AG04450 (cell line): Measurements from ENCODE around the gene FZD2. TPM values are rescaled to one million over a fixed set of nuclear protein-coding genes. Genes with fewer than 3 reads are reported as not detected.

Source experiments
- CTCF ChIA-PET: fragments of 300-600, 350-600 bp; formaldehyde crosslinking; extraction: SDS; loops from one replicate; lab custom pipeline; 2022; ENCODE audit warnings: antibody characterized with exemption, inconsistent platforms; lab: Charles Lee
- POLR2A ChIA-PET: fragments of 350-600 bp; formaldehyde crosslinking; extraction: SDS; loops from one replicate; lab custom pipeline; 2021; ENCODE audit warnings: antibody characterized with exemption, inconsistent platforms; lab: Yijun Ruan, JAX
- DNase-seq: peaks from one replicate; pipeline ENCODE4 v3.0.0-alpha.2; 2011; ENCODE audit warnings: low read depth, low spot score
- H3K27ac ChIP-seq: one replicate; pipeline ENCODE4 v1.5.1; 2012; ENCODE audit warnings: low read depth, low read length, control low read depth
- H3K27me3 ChIP-seq: one replicate; pipeline ENCODE4 v1.6.0; 2012; ENCODE audit warnings: low read length; ENCODE audit not compliant: control insufficient read depth, insufficient read depth
- H3K4me3 ChIP-seq: 2 replicates; pipeline ENCODE4 v1.5.1; 2011; ENCODE audit warnings: mild to moderate bottlenecking, low read depth, low read length, control low read depth
- H3K9me3 ChIP-seq: 2 replicates; pipeline ENCODE4 v1.5.1; 2012; ENCODE audit warnings: low read length; ENCODE audit not compliant: control insufficient read depth, insufficient read depth
- polyA plus RNA-seq: library from polyadenylated mRNA; depleted of rRNA; stranded (reverse); fragments of >200 nt; gene quantifications from 2 replicates; pipeline ENCODE4 v1.2.3, GENCODE V29; 2011
- TF ChIP-seq, protein P1 (sequence below): IDR thresholded peaks from 2 replicates; pipeline ENCODE4 v1.5.1; 2011; ENCODE audit warnings: low read depth, low read length, control low read depth, inconsistent platforms

Gene FZD2
- polyA plus RNA-seq, 1 experiment, result 49.4 TPM

DNA sequence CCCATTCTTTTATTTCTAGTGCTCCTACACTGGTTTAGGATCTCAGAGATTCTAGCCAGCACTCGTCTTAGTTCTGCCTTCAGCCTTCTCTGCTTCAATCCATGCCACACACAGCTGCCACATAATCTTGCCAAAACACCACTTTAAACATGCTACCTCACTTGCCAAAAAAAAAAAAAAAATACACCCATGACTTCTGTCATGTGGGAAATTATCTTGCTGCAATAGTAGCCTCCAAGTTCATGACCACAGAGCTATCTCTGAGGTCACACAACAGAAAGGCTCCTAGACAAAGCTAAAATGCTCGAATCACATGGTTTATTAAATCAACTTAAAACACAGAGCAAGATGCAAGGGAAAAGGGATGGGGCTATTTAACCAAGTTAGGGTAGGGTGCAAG, 18.1 kb downstream of the FZD2 start:
- POLR2A ChIA-PET, result no interaction called here
- Histone ChIP-seq H3K27me3 (peaks cover 5% of the 10 kb centered on the region), H3K9me3 (no peaks in the 10 kb centered on the region), H3K27ac (no peak overlapping the region), H3K4me3 (no peak overlapping the region)
- no peak for DNase-seq
- TF ChIP-seq, protein P1, sequence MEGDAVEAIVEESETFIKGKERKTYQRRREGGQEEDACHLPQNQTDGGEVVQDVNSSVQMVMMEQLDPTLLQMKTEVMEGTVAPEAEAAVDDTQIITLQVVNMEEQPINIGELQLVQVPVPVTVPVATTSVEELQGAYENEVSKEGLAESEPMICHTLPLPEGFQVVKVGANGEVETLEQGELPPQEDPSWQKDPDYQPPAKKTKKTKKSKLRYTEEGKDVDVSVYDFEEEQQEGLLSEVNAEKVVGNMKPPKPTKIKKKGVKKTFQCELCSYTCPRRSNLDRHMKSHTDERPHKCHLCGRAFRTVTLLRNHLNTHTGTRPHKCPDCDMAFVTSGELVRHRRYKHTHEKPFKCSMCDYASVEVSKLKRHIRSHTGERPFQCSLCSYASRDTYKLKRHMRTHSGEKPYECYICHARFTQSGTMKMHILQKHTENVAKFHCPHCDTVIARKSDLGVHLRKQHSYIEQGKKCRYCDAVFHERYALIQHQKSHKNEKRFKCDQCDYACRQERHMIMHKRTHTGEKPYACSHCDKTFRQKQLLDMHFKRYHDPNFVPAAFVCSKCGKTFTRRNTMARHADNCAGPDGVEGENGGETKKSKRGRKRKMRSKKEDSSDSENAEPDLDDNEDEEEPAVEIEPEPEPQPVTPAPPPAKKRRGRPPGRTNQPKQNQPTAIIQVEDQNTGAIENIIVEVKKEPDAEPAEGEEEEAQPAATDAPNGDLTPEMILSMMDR, result no peak
- CTCF ChIA-PET, result interaction anchor here (1.1 kb wide), 1 partner anchor 42 kb away, joined by 3 read pairs; no protein-coding TSS in a partner anchor

DNA sequence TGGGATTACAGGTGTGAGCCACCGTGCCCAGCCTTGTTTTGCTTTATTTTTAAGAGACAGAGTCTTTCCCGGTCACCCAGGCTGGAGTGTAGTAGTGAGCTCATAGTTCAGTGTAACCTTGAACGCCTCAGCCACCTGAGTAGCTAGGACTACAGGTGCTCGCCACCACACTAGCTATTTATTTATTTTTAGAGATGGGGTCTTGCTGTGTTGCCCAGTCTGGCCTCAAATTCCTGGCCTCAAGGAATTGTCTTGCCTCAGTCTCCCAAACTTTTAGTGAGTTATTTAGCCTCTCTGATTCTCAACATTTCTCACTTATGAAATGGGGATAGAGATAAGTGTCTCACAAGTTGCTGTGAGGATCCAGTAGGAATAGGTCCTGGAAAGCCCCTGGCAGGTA, 21.7 kb downstream of the FZD2 start:
- TF ChIP-seq, protein P1, result no peak
- Histone ChIP-seq H3K27ac (no peak overlapping the region), H3K4me3 (no peak overlapping the region), H3K9me3 (no peaks in the 10 kb centered on the region), H3K27me3 (peaks cover 5% of the 10 kb centered on the region)
- ChIA-PET CTCF (no interaction called here), POLR2A (no interaction called here)
- DNase-seq, result no peak

DNA sequence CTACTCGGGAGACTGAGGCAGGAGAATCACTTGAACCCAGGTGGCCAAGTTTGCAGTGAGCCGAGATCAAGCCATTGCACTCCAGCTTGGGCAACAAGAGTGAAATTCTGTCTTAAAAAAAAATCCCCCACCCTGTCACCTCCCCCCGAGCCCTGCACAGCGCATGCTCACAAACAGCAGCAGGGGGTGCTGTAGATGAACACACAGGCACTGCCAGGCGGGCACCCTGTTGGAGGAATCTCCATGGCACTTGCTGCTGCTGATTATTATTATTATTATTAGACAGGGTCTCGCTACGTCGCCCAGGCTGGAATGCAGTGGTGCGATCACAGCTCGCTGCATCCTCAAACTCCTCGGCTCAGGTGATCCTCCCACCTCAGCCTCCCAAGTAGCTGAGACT, 24.6 kb downstream of the FZD2 start:
- ChIA-PET CTCF (interaction anchor here (0.6 to 2.0 kb wide), 5 partner anchors 10 to 91 kb away, joined by 3 to 11 read pairs (median 3); no protein-coding TSS in a partner anchor), POLR2A (interaction anchor here (1.2 kb wide), 1 partner anchor 25 kb away, joined by 8 read pairs; no protein-coding TSS in a partner anchor)
- DNase-seq, result no peak
- Histone ChIP-seq H3K9me3 (no peaks in the 10 kb centered on the region), H3K27me3 (peaks cover 5% of the 10 kb centered on the region), H3K4me3 (no peak overlapping the region), H3K27ac (no peak overlapping the region)
- TF ChIP-seq, protein P1, result peak; percentile 30

DNA sequence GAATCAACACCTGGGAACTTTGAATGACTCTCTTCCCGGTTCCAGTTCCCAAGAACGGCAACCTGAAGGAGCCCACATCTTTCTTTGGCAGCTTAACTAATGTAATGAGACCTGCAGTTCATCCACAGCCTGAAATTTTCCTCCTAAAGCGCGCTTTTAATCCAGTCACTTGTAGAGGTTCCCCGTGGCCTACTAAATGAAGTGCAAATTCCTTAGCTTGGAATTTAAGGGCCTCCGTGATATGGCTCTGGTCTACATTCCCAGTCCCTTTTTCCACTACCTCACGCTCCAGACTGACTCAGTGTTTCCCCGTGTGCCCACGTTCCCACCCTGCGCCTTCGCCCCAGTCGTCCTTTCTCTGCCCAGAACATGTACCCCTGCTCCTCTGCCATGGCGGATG, 27.2 kb downstream of the FZD2 start:
- no peak overlapping the region for H3K27ac ChIP-seq
- H3K4me3 ChIP-seq, result no peak overlapping the region
- POLR2A ChIA-PET, result no interaction called here
- TF ChIP-seq, protein P1, result no peak
- CTCF ChIA-PET, result no interaction called here
- H3K9me3 ChIP-seq, result no peaks in the 10 kb centered on the region
- no peak for DNase-seq
- H3K27me3 ChIP-seq, result no peaks in the 10 kb centered on the region

DNA sequence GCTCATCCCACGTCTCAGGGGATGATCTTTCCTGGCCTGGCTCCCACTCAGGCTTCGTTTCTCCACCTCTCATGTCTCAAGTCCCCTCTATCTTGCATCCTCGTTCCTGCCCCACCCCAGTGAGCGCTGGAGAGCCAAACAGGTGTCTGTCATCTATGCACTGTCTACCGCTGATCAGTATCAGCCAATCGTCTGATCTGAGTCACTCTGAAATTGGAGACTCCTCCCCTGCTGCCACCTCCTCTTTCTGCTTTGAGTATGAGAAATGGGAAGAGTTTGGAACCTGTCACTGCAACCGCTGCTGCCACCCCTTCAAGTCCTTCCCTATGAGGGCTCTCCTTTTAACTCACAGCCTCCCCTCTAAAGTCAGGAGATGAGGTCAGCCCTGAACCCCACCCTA, 28.0 kb downstream of the FZD2 start:
- no peak for DNase-seq
- ChIA-PET CTCF (no interaction called here), POLR2A (no interaction called here)
- no peaks in the 10 kb centered on the region for H3K9me3 ChIP-seq
- no peak overlapping the region for H3K27ac ChIP-seq
- TF ChIP-seq, protein P1, result no peak
- H3K27me3 ChIP-seq, result no peaks in the 10 kb centered on the region
- H3K4me3 ChIP-seq, result no peak overlapping the region
